Embryonic facial prominence (tissue), 1 donor: ENCODE measurements around the gene LTBP2.
A peak's percentile ranks its signal among the peaks of the same experiment; 100 is the strongest.

ENCODE experiments used
- DNase-seq: peaks from one replicate; pipeline ENCODE4 v3.0.0-alpha.2; 2016; ENCODE audit errors: extremely low spot score

LTBP2 gene

DNA sequence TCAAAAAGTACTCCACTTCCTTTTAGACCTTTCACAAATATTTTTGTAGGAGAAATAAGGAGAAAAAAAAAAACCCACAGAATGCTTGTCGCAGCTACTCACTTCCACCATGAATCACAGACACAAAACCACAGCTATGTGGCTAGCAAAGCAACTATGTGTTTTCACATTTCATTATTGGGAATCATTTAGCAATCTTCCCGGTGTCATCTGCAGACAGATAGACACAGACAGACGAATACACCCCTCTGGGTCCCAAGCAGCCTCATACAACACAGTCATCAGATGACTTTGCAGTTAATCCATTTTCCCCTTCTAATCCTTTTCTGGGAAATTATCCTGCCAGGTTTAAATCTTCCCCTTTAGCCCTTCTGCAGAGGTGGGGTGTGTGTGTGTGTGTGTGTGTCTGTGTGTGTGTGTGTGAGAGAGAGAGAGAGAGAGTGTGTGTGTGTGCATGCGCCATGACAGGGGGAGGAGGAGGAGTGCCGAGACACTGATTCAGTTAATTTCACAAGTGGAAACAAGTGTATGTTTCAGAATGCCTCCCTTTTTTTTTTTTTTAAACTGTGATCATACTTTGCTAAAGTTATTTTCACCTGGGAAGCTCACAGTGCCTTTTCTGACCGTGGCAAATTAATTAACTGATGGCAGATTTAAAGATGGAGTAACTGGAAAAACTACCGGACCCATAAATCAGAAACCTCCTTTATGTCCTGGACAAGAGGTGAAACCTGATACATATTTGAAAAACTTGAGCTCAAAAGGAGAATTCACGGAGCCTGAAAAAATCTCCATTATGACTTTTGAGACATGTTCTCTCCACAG lies 39.9 kb downstream of the LTBP2 start:
- DNase-seq, result peak; percentile 57

DNA sequence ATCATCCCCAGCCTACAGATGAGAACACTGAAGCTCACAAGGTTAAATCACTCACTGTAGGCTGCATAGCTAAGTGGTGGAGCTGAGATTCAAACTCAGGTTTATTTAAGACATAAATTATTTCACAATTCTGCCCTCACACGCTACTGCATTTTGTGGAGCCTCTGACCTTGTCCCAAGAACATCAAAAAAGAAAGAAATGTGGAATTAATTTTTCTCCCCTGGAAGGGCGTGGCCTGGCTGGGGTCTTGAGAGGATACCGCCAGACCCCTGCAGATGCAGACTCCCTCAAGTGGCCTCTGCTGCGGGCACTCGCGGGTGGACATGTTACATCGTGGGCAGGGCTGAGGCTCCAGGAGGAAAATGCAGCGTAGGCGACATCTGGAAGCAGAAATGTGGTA lies 40.6 kb downstream of the LTBP2 start:
- no peak for DNase-seq

DNA sequence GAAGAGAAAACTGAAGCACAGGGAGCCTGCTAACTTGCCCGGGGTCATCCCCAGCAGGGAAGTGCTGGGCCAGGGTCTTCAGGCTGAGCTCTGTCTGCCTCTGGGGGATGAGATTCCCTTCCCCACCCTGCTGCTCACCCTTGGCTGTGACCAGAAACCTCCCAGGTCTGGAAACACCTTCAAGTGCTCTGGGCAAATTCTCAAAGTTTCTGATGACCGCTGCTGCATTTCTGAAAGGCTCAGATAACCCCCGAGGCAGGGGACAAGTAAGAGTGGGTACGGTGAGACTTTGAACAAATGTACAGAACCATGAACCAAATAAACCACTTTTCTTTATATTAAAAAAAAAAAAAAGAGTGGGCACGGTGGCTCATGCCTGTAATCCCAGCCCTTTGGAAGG lies 41.3 kb downstream of the LTBP2 start:
- no peak for DNase-seq

DNA sequence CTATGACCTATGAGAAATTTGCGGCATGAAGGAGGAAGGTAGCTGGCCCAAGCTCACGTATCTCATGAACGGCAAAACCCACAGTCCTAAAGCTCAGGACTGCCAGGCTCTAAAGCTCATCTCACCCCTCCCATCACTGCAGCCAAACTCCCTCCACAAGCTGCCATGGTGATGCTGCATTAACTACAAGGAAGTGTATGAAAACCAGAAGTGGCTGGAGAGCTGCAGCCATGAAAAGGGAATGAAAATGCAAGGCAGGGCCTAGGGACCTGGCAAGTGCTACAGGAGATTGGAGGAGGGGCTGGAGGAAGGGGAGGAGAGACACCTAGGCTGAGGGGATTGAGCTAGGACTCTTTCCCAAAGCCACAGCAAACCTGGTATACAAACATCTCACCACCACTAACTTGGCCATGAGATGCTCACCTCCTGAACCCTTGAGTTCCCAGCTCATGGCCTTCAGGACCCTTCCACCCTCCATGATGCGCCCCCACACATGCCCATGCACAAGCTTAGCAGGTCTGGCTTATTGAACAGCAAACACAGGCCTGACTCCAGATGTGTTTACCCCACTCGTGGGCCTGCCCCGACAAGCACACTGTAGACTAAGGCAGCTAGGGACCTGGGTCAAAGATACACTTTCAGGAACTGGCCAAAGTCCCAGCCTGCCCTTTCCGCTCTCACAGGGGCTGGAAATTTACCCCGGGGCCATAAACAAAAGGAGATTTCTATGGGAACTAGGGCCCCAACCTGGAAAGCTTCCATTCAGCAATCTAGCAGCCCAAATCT lies 42.0 kb downstream of the LTBP2 start:
- DNase-seq, result no peak

DNA sequence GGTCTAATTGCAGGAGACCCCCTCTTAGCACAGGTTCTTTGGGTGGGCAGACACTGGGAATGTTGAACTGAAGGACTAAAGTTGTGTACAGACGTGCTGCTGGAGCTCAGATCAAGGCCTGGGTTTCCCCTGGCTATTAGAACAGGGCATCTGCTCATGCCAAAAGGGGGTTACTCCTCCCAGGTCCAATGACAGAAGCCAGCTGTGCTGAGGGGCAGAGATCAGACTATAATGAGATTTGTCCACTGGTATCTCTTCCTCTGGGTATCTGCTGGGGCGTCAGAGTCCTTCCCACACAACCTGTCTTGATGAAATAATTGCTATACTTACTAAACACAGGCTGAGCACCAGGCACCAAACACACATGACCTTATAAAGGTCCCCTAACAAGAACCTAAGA lies 42.6 kb downstream of the LTBP2 start:
- no peak for DNase-seq

DNA sequence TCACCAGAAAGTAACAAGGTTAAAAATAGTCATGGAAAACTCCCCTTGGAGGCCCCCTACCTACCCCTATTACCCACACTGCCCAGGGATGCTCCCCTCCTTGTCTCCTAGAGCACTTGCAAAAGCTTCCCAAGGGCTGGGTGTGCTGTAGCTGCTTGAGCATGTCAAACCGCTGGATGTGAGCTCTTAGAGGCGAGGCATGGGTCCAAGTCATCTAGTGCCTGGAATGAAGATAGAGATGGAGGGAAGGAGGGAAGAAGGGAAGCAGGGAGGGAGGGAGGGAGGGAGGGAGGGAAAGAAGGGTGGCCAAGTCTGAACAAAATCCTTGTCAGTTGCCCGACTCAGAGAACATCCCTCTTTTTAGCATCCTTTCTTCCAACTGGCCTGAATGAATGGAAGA lies 43.1 kb downstream of the LTBP2 start:
- no peak for DNase-seq

DNA sequence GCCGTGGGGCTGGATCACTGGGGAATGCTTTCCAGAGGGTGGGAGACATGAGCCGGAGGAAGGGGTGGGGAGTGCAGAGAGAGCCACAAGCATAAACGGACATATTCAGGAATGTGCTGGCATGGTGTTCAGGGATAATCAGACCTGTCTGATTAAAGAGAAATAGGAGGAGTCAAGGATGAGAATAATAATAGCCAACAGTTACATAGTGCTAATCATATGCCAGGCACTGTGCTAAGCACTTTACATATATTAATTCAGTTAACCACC lies 43.7 kb downstream of the LTBP2 start:
- DNase-seq, result no peak

DNA sequence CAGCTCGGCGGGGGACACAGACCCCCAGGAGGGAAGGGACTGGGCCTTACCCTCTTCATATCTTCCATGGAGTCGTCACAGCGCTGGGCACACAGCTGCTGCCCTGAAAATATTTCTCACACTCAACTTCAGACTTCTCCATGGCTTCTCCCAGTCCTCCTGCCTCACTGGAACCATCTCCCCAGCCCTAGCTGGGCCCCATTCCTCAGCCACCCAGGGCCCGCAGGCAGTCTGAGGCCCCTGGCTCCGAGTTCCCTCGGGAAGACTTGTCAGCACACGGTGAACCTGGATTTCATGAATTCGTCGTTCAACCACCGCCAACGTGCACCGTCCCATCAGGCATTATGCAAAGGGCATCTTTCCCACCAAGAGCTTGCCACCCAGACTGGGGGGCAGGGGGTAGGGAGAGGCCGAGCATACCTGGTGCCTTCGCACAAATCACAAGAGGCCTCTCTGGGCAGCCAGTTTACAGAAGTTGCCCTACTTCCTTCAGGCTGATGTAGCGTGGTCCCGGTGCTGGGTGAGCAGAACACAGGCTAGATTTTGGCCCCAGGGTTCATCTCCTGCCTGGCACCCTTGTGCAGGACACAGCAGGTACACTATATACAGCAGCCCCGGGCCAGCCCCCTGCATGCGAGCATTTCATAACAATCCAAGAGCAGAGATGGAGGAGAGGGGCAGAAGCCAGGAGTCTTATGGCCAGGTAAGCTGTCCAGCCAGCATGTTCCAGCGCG lies 44.2 kb downstream of the LTBP2 start:
- no peak for DNase-seq

DNA sequence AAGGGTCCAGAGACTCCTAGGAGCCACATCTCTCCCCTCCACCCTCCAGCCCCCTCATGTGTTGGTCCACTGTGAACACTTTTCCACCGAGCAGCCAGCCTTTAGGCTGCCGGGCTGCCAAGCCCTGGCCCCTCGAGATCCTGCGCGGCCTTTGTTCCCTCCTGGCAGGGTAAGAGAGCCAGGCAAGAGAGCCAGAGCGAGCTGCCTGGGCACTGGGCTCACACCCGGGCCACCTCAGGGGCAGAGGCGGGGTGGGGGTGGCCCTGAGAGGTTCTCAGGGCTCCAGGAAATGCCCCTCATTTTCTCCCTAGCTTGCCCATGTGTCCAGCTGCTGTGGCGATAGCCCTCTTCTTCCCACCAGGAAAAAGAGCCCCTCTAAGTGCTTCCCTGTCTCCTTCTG lies 44.8 kb downstream of the LTBP2 start:
- DNase-seq, result no peak

DNA sequence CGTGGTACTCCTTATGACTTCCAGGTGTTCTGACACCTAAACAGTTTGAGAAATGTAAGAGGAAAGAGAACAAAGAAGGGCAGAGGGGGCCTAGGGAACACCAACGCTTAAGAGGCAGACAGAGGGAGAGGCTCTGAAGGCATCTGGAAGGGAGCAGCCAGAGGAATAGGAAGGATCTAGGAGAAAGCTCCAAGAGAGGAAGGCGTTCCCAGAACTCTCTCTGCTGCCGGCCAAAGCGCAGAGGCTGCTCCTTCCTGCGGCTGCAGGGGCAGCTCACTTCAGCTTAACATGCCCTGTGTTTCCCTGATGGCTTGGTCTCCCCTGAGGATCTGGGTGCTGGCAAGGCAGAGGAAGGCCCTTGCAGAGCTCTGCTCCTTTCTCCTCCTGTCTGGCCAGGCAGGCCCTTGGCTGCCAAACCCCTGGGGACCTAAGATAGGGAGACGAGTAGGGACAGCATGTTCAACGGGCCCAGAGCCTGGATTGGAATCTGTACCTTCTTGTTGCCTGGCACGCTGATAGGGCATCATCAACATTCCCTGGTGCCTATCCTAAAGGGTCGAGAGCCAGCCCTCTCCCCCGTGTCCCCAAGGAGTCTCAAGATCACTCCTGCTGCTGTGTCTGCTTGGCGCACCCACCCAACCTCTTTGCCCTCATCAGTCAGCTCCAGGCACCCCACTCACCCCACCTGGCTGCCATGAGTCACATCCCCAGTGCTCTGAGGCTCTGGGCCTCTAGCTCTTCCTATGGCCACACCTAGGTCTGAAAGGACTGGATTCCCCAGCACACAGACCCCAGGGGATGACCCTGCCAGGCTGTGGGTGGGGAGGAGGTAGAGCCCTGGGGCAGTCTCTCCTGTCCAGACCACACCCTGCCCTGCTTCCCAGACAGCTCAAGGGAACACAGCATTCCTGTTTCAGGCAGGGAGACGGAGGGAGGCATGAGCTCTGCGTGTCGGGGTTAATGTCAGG lies 45.6 kb downstream of the LTBP2 start:
- no peak for DNase-seq

DNA sequence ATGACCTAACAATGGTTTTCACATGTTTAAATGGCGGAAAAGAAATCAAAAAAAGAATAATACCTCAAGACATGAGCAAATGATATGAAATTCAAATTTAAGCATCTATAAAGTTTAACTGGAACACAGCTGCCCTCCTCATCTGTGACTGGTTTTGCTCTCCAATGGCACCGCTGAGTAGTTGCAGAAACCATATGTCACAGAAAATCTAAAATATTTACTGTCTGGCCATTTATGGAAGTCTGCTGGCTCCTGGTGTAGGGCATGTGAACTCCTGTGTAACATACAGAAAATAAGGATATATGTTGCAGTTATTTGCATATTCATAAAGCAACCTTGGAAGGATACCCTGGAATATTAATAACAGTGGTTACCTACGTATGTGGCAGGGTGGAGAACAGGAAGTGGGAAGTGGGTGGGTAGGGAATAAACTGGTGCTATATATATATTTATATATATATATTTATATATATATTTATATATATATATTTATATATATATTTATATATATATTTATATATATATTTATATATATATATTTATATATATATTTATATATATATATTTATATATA lies 48.4 kb downstream of the LTBP2 start:
- no peak for DNase-seq

DNA sequence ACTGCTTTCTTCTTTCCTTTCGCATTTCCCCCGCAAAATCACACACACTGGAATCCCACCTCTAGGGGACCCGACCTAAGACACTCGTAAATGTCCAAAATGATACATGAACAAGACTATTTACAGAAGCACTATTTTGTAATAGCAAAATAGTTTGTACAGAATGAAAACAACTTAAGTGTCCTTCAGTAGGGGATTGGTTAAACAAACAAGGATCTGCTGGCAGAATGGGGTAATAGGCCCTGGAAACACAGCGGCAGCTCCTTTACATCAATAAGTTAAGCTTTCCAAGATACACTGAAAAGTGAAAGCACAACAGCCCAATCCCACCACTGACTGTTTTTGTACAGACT lies 48.8 kb downstream of the LTBP2 start:
- no peak for DNase-seq

DNA sequence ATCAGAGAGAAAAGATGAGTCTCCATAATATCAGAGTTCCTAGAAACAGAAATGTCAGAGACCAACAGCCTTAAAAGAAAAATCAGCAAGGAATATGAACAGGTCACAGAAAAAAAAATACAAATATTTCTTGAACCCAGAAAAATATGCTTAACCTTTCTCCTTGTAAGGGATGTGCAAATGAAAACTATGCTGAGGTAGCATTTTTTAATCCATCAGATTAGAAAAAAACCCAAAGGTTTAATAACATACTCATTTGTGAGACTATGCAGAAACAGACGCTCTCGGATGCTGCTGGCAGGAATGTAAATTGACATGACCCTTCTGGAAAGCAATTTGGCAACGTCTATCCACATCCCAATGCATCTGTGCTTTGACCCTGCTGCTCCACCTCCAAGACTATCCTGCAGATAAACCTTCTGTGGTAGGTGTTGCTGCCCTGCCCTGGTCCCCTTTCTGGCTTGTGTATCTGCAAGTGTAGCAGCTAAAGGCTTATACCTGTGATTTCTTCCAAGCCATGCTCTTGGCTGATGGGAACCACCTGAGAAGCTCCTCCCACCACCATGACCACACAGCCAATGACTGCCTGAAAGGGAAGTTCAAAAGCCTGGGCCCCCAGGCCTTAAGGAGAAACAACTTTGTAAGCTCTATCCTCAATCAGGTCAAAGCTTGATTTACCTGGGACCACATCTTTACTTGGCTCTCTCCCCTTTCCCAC lies 49.4 kb downstream of the LTBP2 start:
- DNase-seq, result no peak

DNA sequence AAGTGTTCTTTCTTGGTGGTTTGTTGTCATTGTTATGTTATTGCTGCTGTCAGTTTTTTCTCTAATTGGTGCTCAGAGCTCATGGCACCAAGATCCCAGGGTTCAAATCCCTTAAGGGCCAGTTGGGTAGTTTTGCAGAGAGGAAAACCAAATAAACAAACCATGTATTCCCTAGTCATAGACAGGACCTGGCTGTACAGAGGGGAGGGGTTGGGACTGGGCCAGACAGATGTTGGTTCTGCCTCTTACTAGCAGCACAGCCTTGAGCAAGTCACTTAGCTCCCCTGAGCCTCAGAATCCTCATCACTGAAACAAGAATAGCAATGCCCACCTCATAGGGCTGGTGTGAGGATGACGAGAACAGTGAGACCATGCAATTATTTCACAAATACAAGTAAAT lies 53.4 kb downstream of the LTBP2 start:
- no peak for DNase-seq

DNA sequence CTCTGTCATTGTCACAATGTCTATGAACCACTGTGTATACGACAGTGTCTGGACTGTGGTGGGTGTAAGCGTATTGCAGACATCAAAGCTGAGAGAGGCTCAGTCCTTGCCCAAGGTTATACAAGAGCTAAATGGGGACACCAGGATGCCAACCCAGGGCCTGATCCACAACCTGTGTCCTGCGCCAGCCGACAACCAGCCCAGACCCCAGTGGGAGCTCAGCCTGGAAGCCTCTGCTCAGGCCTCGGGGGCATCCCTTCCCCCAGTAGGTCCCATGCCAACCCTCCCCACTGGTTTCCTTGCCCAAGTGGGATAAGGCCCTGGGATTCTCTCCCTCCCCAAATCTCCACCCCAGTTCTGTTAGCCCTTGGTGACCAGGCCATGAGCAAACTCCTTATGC lies 54.3 kb downstream of the LTBP2 start:
- DNase-seq, result no peak

DNA sequence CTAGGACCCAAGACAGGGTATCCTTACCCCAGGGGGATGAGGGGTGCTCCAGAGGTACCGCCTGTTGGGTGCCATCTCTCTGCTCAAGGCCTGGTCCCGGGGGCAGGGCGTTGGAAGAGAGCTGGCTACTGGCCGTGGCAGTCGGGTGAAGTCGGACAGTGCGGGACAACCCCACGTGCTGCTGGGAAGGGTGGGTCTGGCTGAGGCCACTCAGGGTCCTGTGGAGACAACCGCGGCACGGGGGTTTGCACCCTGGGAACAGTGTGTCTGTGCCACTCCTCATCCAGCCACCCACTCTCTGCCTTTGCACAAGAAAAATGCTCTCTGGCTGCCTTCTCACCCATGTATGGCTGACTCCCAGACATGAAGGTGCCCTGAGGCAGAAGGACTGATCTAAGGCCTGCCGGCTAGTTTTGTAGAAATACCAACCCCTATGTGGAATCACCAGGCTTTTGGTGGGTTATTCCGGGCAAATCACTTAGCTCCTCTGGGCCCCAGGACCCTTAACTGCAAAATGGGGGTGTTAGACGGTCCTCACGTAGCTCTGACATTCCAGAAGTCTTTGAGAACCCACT lies 56.5 kb downstream of the LTBP2 start:
- no peak for DNase-seq

DNA sequence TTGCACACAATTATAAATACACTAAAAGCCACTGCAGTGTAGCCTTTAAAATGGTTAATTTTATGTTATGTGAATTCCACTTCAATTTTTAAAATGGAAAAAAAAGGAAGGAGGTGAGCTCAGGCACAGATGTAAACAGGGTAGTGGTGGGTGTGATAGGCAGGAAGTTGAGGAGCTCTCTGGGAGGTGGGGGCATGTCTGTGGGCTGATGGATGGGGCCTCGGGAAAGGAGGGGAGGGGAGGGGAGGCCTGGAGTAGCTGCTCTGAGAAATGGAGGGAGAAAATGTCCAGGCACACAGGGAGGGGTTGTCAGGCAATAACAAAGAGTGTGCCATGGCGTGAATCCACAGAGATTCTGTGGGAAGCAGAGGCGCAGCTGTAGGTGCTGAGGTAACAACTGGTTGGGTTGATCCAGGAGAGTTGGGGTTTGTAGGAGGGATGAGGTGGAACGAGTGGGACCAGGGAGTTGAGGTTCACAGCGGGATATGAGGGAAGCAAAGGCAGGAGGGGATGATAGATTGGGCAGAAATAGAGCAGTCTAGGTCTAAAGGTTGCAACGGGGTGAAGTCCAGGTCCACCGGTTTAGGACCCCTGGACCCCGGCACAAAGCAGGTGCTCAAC lies 57.2 kb downstream of the LTBP2 start:
- DNase-seq, result no peak

DNA sequence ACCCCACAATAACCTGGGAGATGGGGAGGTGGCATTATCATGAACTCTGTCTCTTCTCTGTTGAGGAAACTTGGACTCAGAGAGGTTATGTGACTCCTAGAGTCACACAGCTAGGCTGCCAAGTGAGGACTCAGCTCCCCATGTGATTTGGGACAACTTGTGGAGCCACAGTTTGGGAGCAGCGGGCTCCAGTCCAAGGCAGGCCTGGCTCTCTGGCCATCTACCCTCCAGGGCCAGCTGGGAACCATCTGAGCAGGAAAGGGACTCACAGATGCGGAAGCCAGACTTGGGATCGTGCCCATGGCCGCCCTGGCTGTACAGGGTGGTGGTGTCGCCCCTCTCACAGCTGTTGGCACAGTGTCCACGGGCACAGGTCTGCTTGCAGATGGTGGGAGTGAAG lies 59.4 kb downstream of the LTBP2 start:
- no peak for DNase-seq

DNA sequence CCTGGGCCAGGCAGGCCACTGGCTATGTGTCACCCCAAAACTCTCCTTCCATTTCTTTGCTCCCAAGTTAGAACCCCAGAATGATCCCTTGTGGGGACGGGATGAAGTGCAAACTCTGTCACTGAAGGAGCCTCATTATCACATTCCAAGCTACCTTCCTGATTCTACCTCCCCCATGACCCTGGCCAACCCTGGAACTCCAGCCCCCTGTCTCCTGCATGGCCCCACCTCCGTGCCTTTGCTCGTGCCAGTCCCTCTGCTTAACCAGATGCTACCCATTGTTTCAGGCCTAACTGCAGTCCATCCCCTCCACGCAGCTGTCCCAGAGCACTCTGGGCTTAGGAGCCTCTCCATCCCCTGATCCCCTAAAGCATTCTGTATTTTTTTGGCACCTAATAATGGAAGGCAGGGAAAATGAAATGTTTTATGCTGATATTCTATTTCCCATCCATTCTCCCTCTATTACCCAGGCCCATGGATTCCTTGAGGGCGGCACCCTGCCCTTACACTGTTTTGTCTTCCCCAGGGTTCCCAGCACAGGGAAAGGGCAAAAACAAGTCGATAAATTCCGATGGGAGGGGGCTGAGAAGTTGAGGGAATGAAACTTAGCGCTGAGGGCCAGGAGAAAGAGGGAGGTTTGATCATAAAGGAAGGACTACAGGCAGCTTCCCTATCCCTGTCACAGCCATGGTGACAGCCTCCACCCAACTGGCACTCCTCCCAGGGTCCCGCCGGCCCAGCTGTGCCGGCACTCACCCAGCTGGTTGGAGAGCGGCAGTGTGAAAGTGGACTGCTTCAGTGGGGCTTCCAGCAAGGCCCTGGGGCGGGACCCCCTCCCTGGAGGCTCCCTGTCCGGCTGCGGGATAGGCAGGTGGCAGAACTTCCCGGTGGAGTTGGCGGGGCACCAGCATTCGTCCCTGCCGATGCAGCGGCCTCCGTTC lies 60.3 kb downstream of the LTBP2 start:
- DNase-seq, result no peak
